MCF 10A (cell line): ENCODE measurements around the gene FAXDC2. TPM values are rescaled to one million over a fixed set of nuclear protein-coding genes. Genes with fewer than 3 reads are reported as not detected.

ENCODE experiments used
- BruUV-seq: library from RNA; stranded (reverse); fragments of 400-500 nt; replicated peaks from 2 replicates; lab custom pipeline; 2021; lab: Mats Ljungman, UMichigan
- CTCF ChIA-PET: fragments of 300-600 bp; sonication (Branson Sonifier 250); formaldehyde crosslinking; extraction: SDS; loops from one replicate; lab custom pipeline; 2021; ENCODE audit warnings: antibody characterized with exemption, inconsistent platforms; lab: Yijun Ruan, JAX
- POLR2A ChIA-PET: fragments of 300-600, 350-650 bp; sonication (Branson Sonifier 250); formaldehyde crosslinking; extraction: SDS; loops from one replicate; lab custom pipeline; 2020; ENCODE audit warnings: antibody characterized with exemption, inconsistent platforms; lab: Yijun Ruan, JAX
- DNase-seq: peaks from one replicate; pipeline ENCODE4 v3.0.0-alpha.2; 2018; ENCODE audit not compliant: unreplicated experiment
- H3K27ac Mint-ChIP-seq: one replicate; pipeline ENCODE4 v1.8.0; 2022; ENCODE audit warnings: mild to moderate bottlenecking, low read depth, mixed read lengths; ENCODE audit not compliant: unreplicated experiment
- H3K27me3 Mint-ChIP-seq: one replicate; pipeline ENCODE4 v1.8.0; 2022; ENCODE audit warnings: mixed read lengths; ENCODE audit not compliant: insufficient read depth, unreplicated experiment
- H3K36me3 Mint-ChIP-seq: one replicate; pipeline ENCODE4 v1.8.0; 2022; ENCODE audit warnings: mild to moderate bottlenecking, moderate library complexity, mixed read lengths; ENCODE audit not compliant: insufficient read depth, unreplicated experiment
- H3K4me1 Mint-ChIP-seq: one replicate; pipeline ENCODE4 v1.8.0; 2022; ENCODE audit warnings: mixed read lengths; ENCODE audit not compliant: insufficient read depth, unreplicated experiment
- H3K4me3 Mint-ChIP-seq: one replicate; pipeline ENCODE4 v1.8.0; 2022; ENCODE audit warnings: mild to moderate bottlenecking, moderate library complexity, mixed read lengths; ENCODE audit not compliant: unreplicated experiment
- H3K9me3 Mint-ChIP-seq: one replicate; pipeline ENCODE4 v1.8.0; 2022; ENCODE audit warnings: mixed read lengths; ENCODE audit not compliant: unreplicated experiment
- intact Hi-C: fragments of 100-400 bp; cut with micrococcal nuclease; formaldehyde crosslinking; loops from 2 replicates; pipeline ENCODE4 v1.14.1; 2022
- total RNA-seq: library from RNA; stranded (reverse); gene quantifications from 2 replicates; pipeline ENCODE4 v1.2.3, GENCODE V29; 2022
- TF ChIP-seq, protein P1 (sequence below): fragments of 200-600 bp; IDR thresholded peaks from one replicate; pipeline ENCODE4 v1.8.0; 2022; ENCODE audit warnings: antibody characterized with exemption, mild to moderate bottlenecking; ENCODE audit not compliant: unreplicated experiment

The FAXDC2 gene
- total RNA-seq, 1 experiment from 2014 or later: 2.1 TPM

DNA sequence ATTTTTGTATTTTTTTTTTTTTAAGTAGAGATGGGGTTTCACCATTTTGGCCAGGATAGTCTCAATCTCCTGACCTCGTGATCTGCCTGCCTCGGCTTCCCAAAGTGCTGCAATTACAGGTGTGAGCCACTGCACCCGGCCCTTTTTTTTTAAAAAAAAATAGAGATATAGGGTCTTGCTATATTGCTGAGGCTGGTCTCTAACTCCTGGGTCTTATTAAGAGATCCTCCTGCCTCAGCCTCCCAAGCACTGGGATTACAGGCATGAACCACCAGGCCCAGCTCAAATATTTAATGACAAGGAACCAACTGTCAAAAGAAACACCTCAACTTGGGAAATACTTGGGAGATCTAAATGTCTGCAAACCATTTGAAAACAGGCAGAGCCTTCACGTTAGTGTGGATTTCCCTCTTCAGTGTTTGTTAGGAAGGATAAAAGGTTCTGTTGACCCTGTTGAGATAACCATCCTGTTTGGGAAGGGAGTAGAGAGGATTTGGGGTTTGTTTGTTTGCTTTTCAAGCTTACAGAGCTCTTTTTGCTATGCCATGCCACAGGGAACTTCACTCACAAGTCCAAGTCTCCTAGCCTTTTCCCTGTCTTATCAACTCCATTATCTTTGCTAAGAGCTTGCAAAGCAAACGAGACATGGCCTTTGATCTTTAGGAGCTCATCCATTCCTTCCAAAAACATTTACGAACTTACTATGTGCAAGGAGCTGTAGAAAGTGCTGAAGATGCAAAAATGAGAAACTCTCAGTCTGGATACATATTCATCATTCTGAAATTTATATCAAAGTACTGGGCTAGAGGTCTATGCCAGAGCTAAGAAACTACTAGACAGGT, 7.5 kb downstream of the FAXDC2 start:
- H3K27ac Mint-ChIP-seq: no peak overlapping the region
- intact Hi-C loops: no loop called here
- peaks cover 5% of the 10 kb centered on the region for H3K4me1 Mint-ChIP-seq
- no peak for DNase-seq
- TF ChIP-seq, protein P1, sequence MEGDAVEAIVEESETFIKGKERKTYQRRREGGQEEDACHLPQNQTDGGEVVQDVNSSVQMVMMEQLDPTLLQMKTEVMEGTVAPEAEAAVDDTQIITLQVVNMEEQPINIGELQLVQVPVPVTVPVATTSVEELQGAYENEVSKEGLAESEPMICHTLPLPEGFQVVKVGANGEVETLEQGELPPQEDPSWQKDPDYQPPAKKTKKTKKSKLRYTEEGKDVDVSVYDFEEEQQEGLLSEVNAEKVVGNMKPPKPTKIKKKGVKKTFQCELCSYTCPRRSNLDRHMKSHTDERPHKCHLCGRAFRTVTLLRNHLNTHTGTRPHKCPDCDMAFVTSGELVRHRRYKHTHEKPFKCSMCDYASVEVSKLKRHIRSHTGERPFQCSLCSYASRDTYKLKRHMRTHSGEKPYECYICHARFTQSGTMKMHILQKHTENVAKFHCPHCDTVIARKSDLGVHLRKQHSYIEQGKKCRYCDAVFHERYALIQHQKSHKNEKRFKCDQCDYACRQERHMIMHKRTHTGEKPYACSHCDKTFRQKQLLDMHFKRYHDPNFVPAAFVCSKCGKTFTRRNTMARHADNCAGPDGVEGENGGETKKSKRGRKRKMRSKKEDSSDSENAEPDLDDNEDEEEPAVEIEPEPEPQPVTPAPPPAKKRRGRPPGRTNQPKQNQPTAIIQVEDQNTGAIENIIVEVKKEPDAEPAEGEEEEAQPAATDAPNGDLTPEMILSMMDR: no peak
- POLR2A ChIA-PET: interaction anchor here (0.6 to 2.8 kb wide), 5 partner anchors 9 to 31 kb away, joined by 3 to 18 read pairs (median 6); partner anchors contain the start of gene CNOT8
- no peaks in the 10 kb centered on the region for H3K9me3 Mint-ChIP-seq
- H3K4me3 Mint-ChIP-seq: no peak overlapping the region
- peaks cover 20% of the 10 kb centered on the region for H3K36me3 Mint-ChIP-seq
- CTCF ChIA-PET: interaction anchor here (0.7 to 1.2 kb wide), 6 partner anchors 9 to 1583 kb away, joined by 3 to 6 read pairs (median 4); no protein-coding TSS in a partner anchor
- no peaks in the 10 kb centered on the region for H3K27me3 Mint-ChIP-seq
- BruUV-seq: no TSS peak

DNA sequence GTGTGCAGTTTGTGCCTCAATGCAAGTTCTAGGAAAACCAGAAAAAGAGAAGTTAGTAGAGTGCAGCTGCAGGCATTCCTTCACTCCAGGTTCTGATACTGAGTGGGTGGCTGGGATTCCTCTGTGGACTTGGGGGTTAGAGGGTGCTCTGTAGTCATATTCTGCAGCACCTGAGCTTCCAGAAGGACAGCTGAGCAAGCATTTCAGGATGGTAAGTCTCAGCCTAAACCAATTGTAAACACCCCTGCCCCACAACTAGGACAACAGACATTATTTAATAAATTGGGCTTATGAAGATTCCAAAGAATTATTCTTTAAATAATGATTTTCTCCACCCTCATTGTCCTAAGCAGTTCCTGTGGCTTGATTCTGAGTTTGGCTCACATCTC, 9.1 kb downstream of the FAXDC2 start:
- BruUV-seq: no TSS peak
- H3K4me3 Mint-ChIP-seq: no peak overlapping the region
- TF ChIP-seq, protein P1: no peak
- no peaks in the 10 kb centered on the region for H3K9me3 Mint-ChIP-seq
- DNase-seq: no peak
- CTCF ChIA-PET: interaction anchor here (0.7 to 1.4 kb wide), 2 partner anchors 16 to 199 kb away, joined by 4 read pairs; no protein-coding TSS in a partner anchor
- POLR2A ChIA-PET: interaction anchor here (0.7 to 1.5 kb wide), 3 partner anchors 9 kb away, joined by 3 to 4 read pairs (median 3); partner anchors contain the start of gene FAXDC2
- H3K27ac Mint-ChIP-seq: peak overlapping the region; percentile 53
- no peaks in the 10 kb centered on the region for H3K27me3 Mint-ChIP-seq
- peaks cover 30% of the 10 kb centered on the region for H3K36me3 Mint-ChIP-seq
- H3K4me1 Mint-ChIP-seq: peaks cover 5% of the 10 kb centered on the region
- intact Hi-C loops: no loop called here

DNA sequence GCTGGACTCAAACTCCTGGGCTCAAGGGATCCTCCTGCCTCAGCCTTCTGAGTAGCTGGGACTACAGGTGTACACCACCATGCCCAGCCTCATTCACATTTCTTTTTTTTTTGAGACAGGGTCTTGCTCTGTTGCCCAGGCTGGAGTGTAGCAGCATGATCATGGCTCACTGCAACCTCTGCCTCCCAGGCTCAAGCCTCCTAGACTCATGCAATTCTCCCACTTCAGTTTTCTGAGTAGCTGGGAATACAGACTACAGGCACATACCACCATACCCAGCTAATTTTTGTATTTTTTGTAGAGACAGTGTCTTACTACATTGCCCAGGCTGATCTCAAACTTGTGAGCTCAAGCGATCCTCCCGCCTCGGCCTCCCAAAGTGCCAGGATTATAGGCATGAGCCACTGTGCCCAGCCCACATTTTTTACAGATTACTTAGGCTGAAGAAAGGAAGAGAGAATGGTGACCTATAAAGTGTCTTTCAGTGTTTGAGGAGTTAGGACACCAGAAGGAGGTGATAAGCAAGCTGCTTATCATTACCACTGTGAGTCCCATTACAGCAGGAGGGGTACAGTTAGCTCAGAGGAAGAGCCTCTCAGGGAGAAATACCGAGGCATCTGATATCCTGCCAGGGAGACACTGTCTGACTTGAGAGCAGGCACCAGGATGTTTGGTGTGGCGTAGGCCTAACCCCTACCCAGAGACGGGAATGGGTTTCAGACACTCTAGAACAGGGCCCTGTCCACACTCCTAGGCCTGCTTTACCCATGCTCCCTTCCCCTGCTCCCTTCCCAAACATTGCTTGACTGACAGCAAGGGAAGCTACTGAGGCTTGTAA, 9.7 kb downstream of the FAXDC2 start:
- H3K27ac Mint-ChIP-seq: peak overlapping the region; percentile 53

More for the DNA sequence above, 9.7 kb downstream of the FAXDC2 start:
- Mint-ChIP-seq H3K36me3 (peaks cover 32% of the 10 kb centered on the region), H3K27me3 (no peaks in the 10 kb centered on the region), H3K4me1 (peaks cover 5% of the 10 kb centered on the region), H3K9me3 (no peaks in the 10 kb centered on the region), H3K4me3 (no peak overlapping the region)
- DNase-seq: no peak
- ChIA-PET POLR2A (interaction anchor here (0.6 to 1.8 kb wide), 6 partner anchors 8 to 19 kb away, joined by 3 to 7 read pairs (median 4); partner anchors contain the start of gene FAXDC2), CTCF (interaction anchor here (0.7 to 1.4 kb wide), 3 partner anchors 9 to 198 kb away, joined by 4 read pairs; no protein-coding TSS in a partner anchor)
- BruUV-seq: no TSS peak
- TF ChIP-seq, protein P1: no peak
- intact Hi-C loops: no loop called here
